A673 (cell line): Measurements from ENCODE around the gene GALNT9.

Source experiments
- EZH2 ChIP-seq: fragments of 200-600 bp; sonication (generic); IDR thresholded peaks from 2 replicates; pipeline ENCODE4 v1.6.1; 2017; ENCODE audit warnings: borderline replicate concordance, low read depth, mild to moderate bottlenecking, mixed read lengths, antibody characterized with exemption, low read length; ENCODE audit not compliant: poor library complexity, severe bottlenecking
- TF ChIP-seq, protein P1 (sequence below): fragments of 300-800, 200-600 bp; sonication (generic); conservative IDR thresholded peaks from 2 replicates; pipeline ENCODE4 v1.5.1; 2017; ENCODE audit warnings: low read depth, mild to moderate bottlenecking, antibody characterized with exemption, low read length, moderate library complexity, mixed read lengths

DNA sequence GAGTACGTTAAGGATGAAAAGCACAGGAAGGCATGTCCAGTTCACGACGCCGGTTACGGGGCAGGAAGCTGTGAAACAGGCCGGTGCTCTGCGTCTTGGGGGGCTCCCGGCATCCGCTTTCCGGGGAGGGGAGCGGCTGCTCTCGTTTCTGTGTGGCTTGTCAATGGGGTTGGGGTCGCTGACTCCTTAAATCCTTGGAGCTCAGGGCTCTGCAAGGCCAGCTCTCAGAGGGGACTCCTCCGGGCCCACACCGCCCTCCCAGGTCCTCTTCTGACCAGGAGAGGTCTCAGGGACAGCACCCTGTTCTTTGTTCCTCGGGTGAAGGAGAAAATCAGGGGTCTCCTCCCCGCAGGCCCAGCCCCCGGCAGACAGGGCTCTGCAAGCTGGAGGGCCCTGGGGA, 78.1 kb downstream of the GALNT9 start:
- TF ChIP-seq EZH2 = no peak
- TF ChIP-seq, protein P1, sequence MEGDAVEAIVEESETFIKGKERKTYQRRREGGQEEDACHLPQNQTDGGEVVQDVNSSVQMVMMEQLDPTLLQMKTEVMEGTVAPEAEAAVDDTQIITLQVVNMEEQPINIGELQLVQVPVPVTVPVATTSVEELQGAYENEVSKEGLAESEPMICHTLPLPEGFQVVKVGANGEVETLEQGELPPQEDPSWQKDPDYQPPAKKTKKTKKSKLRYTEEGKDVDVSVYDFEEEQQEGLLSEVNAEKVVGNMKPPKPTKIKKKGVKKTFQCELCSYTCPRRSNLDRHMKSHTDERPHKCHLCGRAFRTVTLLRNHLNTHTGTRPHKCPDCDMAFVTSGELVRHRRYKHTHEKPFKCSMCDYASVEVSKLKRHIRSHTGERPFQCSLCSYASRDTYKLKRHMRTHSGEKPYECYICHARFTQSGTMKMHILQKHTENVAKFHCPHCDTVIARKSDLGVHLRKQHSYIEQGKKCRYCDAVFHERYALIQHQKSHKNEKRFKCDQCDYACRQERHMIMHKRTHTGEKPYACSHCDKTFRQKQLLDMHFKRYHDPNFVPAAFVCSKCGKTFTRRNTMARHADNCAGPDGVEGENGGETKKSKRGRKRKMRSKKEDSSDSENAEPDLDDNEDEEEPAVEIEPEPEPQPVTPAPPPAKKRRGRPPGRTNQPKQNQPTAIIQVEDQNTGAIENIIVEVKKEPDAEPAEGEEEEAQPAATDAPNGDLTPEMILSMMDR = no peak
